Adipocyte (in vitro differentiated cells): ENCODE data around the gene LKAAEAR1.
A peak's percentile ranks its signal among the peaks of the same experiment; 100 is the strongest.

ENCODE experiments used
- DNase-seq: peaks from one replicate; pipeline ENCODE4 v3.0.0-alpha.2; 2015; ENCODE audit warnings: low read depth
- H3K27me3 ChIP-seq: replicated peaks from 2 replicates; pipeline ENCODE4 v1.7.0; 2013; ENCODE audit warnings: mild to moderate bottlenecking, low read length, moderate library complexity; ENCODE audit not compliant: control insufficient read depth, insufficient read depth
- H3K36me3 ChIP-seq: 2 replicates; pipeline ENCODE4 v1.7.0; 2013; ENCODE audit warnings: low read length, mild to moderate bottlenecking, moderate library complexity; ENCODE audit not compliant: control insufficient read depth, insufficient read depth, severe bottlenecking
- H3K4me1 ChIP-seq: 2 replicates; pipeline ENCODE4 v1.7.0; 2013; ENCODE audit warnings: mild to moderate bottlenecking, low read length, moderate library complexity; ENCODE audit not compliant: control insufficient read depth, insufficient read depth
- H3K4me3 ChIP-seq: 2 replicates; pipeline ENCODE4 v1.7.0; 2013; ENCODE audit warnings: mild to moderate bottlenecking, low read length, moderate library complexity
- H3K9ac ChIP-seq: 2 replicates; pipeline ENCODE4 v1.7.0; 2013; ENCODE audit warnings: mild to moderate bottlenecking, low read length, moderate library complexity
- H3K9me3 ChIP-seq: 2 replicates; pipeline ENCODE4 v1.7.0; 2013; ENCODE audit warnings: mild to moderate bottlenecking, low read length, moderate library complexity; ENCODE audit not compliant: control insufficient read depth

Gene LKAAEAR1

DNA sequence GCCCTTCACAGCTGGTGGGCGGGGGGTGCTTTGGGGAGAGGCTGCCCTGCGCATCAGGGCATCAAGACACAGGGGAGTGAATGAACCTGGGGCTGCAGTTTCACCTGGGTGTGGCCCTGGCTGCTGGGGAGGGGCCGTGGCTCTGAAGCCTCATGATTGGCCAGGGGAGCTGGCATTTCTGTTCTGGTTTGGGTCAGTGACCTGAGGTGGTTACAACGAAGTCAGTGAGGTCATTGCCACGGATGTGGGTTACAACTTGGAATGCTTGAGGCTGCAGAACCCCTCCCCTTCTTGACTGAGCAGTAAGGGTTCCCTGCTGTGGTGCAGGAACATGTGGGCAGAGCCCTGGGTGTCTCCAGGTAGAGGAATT is 18.2 kb downstream of the LKAAEAR1 start:
- H3K4me1 ChIP-seq: peaks cover 15% of the 10 kb centered on the region
- H3K4me3 ChIP-seq: no peak overlapping the region
- DNase-seq: no peak
- no peaks in the 10 kb centered on the region for H3K27me3 ChIP-seq
- H3K9me3 ChIP-seq: no peaks in the 10 kb centered on the region
- no peak overlapping the region for H3K9ac ChIP-seq
- H3K36me3 ChIP-seq: no peaks in the 10 kb centered on the region

DNA sequence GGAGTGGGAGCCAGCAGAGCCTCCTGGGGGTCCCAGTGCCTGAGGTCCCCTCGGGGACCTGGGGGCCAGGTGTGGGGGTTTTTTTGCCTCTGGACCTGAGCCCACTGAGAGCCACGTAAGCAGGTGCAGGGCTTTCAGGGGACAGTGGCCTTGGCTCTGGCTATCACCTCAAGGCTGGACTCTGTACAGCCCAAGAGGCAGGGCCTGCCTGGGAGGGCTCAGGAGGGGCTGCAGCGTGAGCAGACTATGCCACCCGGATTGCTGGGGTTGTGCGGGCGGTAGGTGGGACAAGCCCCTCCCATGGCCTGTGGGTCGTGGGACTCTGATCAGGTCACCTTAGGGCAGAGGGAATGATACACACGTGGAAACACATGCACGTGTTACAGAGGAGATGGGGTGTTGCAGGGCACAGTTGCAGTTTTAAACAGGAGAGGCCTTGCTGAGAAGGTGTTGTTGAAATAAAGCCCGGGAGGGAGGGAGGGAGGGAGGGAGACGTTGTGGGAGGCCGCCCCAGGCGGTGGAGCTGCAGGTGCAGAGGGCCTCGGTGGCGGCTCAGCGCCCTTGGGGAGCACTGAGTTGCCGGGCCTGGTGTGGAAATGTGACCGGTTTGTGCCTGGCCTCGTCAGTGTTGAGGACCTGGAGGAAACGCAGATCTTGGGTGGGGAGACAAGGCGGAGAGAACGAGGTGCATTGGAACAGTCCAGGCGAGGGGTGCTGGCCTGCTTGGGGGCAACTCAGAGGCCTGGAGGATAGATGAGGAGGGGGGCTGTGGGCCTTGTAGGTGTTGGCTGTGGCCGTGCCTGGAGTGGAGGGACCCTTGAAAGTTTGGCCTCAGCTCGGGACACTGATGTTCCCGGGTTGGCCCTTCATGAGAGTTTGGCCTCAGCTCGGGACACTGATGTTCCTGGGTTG is 18.9 kb downstream of the LKAAEAR1 start:
- Histone ChIP-seq H3K9me3 (no peaks in the 10 kb centered on the region), H3K36me3 (no peaks in the 10 kb centered on the region), H3K4me1 (peaks cover 15% of the 10 kb centered on the region), H3K4me3 (no peak overlapping the region), H3K27me3 (no peaks in the 10 kb centered on the region), H3K9ac (no peak overlapping the region)
- DNase-seq: no peak

DNA sequence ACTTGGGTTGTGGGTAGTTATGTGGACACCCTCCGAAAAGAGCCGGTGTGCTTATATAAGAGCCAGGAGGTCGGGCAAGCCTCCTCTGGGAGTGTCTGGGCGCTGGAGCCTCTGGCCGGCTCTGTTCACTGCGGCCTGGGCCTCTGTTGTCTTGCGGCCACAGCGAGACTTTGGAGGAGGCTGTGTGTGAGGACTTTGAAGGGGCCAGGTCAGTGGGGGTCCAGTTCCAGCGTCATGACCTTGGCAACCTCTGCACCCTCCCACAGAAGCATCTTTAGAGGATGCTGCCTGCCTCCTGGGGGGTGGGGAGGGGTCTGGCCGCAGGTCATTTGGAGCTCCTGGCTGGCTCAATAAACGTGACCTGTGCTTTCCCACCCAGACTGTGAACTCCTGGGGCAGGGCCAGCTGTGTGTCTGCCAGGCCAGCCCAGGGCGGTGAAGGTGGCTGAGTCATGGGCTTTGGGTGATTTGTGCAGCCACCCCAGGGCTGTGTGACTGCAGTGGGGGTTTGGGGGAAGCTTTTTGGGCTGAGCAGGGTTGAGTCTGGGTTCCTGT is 20.0 kb downstream of the LKAAEAR1 start:
- Histone ChIP-seq H3K9me3 (no peaks in the 10 kb centered on the region), H3K4me3 (peak overlapping the region; percentile 92), H3K4me1 (peaks cover 15% of the 10 kb centered on the region), H3K27me3 (no peaks in the 10 kb centered on the region), H3K36me3 (no peaks in the 10 kb centered on the region), H3K9ac (peak overlapping the region; percentile 92)
- DNase-seq: peak; percentile 67

DNA sequence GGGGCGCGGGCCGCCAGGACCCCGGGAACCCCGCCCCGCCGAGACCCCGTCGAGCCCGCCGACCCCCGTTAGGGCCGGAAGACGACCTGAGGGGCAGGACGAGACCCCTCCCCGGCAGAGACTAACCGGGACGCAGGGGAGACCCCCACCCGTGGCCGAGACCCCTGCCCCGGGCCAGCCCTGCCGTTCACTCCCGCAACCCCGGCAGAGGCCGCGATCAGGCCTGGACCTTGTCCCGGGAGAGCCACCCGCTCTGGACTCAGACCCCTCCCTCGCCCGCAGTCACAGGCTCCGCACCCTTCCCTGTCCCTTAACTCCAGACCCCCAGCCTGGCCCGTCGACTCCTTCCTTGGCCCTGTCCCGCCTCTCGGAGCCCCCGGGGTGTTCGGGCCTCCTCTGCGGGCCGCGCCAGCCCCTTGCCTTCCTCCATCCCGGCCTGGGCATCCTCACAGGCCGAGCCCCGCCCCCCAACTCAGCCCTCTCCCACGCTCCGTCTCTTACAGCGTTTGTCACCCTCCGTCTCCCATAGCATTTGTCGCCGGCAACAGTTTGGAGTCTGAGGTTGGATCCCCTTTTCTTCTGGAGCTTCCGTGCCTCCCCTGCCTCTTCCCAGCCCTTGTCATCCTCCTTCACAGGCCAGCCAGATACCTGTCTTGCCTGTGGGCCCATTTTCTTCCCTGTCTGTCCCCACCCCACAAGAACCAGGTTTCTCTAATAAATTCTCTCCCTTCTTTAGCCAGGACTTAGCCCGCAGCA is 20.6 kb downstream of the LKAAEAR1 start:
- H3K4me3 ChIP-seq: peak overlapping the region; percentile 92
- H3K9ac ChIP-seq: peak overlapping the region; percentile 92
- no peaks in the 10 kb centered on the region for H3K9me3 ChIP-seq
- H3K4me1 ChIP-seq: peaks cover 15% of the 10 kb centered on the region
- no peaks in the 10 kb centered on the region for H3K27me3 ChIP-seq
- DNase-seq: peak; percentile 68
- no peaks in the 10 kb centered on the region for H3K36me3 ChIP-seq

DNA sequence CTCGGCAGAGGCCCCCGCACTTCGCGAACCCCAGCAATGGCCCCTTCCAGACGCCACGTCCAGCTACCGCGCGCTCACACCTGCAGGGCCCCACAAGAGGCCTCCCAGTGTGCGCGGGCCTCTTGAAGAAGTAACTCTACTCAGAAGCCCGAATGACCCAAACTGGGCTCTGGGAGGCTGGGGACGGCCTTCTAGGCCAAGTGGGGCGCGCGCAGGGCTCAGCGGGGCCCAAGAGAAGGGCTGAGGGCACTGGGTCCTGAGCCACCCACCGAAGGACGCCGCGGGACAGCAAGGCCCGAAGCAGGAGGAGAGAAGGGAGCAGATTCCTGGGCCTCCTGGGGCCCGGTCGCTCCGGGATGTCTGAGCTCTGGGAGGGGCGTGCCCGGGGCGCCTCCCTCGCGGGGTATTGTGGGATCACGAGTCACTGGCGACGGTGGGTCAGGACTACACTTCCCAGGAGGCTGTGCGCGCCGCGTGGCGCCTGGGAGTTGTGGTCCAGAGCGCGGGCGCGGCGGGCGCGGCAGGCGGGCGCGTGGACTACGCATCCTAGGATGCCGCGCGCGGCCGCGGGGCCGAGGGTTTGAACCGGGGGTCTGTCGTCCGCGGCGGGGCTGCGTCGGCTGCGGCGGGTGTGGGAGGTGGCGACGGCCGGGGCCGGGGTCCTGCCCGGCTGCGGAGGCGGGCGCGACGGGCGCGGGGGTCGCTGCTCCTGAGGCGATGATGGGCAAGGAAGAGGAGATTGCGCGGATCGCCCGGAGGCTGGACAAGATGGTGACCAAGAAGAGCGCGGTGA is 21.4 kb downstream of the LKAAEAR1 start, which contains the start of gene TCEA2:
Gene TCEA2 (plus strand): TSS at position 603 of the 793 bp plus-strand sequence. CDS start 115 bp downstream, at position 718.
- peak; percentile 99 for DNase-seq
- Histone ChIP-seq H3K9ac (peak within 1 kb of the TSS; percentile 92), H3K4me1 (peaks cover 15% of the 10 kb centered on the region), H3K27me3 (no peaks in the 10 kb centered on the region), H3K36me3 (no peaks in the 10 kb centered on the region), H3K9me3 (no peaks in the 10 kb centered on the region), H3K4me3 (peak within 1 kb of the TSS; percentile 92)

DNA sequence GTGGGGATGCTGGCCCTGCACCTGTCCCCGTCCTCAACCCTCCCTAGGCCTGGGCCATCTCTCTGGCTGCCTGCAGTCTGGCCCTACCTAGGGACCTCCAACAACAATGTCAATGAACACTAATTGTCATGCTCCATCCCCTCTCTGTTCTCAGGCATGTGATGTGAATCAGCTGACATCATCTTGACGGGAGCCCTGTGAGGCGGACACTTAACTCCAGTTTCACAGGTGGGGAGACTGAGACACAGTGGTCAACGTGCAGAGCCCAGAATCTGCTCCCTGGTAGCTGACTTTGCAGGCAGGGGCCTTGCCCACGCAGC is 22.0 kb downstream of the LKAAEAR1 start:
- Histone ChIP-seq H3K4me3 (peak overlapping the region; percentile 92), H3K36me3 (no peaks in the 10 kb centered on the region), H3K9ac (peak overlapping the region; percentile 92), H3K27me3 (no peaks in the 10 kb centered on the region), H3K4me1 (peaks cover 16% of the 10 kb centered on the region), H3K9me3 (no peaks in the 10 kb centered on the region)
- DNase-seq: no peak

DNA sequence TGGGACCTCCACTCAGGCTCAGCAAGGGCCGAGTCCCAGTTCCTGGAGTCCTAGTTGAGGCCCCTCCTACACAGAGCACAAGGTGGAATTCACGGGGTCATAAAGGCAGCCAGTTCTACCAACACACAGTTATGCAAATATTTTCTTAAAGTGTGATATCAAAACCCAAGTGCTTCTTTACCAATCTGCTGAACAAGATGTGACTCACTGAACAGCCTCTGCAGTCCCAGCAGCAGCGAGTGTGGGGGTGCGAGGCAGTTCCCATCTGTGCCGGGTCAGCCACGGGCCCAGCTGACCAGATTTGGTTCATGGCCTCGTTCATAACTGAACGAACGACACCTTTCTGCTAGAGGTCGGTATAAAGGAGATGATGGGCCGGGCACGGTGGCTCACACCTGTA is 25.7 kb downstream of the LKAAEAR1 start:
- no peak overlapping the region for H3K9ac ChIP-seq
- peaks cover 12% of the 10 kb centered on the region for H3K27me3 ChIP-seq
- no peak for DNase-seq
- no peak overlapping the region for H3K4me3 ChIP-seq
- H3K4me1 ChIP-seq: peaks cover 30% of the 10 kb centered on the region
- no peaks in the 10 kb centered on the region for H3K9me3 ChIP-seq
- no peaks in the 10 kb centered on the region for H3K36me3 ChIP-seq

DNA sequence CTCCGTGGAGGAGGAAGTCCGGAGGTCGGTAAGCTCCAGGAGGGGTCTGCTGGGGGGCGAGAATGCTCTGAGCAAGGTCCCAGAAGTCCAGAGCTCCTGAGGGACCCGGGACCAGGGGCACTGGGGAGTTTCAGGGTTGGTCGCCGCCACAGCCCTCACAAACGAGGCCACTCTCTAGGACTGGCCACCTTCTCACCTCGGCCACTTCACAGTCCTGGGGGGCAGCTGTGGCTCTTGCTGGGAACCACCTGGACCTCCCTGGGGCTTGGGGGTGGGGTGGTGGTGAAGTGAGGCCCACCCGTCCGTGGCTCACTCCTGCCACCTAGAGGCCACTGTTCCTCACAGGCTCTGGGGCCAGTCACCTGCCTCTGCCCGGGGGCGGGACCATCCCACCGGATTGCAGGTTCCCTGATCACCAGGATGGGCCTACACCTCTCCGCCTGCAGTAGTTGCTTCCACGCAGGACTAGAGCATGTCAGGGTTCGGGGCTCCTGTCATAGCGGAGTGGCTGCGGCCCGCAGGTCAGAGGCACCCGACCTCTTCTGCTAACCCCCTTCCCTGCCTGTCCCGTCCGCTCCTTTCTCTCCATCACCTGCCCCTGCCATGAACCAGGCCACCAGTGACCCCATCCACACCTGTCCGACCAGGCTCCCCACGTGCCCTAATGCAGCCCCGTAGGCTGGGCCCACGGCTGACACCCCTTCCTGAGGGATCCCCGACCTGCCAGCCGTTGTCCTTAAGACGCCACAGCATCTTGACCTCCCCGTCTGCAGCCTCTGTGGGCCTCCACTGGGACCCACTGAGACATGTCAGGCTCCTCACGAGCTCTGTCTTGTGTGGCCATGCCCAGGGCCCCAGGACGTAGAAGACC is 26.3 kb downstream of the LKAAEAR1 start:
- Histone ChIP-seq H3K36me3 (no peaks in the 10 kb centered on the region), H3K4me3 (no peak overlapping the region), H3K27me3 (peaks cover 19% of the 10 kb centered on the region), H3K9me3 (no peaks in the 10 kb centered on the region), H3K9ac (no peak overlapping the region), H3K4me1 (peaks cover 30% of the 10 kb centered on the region)
- peak; percentile 85 for DNase-seq

DNA sequence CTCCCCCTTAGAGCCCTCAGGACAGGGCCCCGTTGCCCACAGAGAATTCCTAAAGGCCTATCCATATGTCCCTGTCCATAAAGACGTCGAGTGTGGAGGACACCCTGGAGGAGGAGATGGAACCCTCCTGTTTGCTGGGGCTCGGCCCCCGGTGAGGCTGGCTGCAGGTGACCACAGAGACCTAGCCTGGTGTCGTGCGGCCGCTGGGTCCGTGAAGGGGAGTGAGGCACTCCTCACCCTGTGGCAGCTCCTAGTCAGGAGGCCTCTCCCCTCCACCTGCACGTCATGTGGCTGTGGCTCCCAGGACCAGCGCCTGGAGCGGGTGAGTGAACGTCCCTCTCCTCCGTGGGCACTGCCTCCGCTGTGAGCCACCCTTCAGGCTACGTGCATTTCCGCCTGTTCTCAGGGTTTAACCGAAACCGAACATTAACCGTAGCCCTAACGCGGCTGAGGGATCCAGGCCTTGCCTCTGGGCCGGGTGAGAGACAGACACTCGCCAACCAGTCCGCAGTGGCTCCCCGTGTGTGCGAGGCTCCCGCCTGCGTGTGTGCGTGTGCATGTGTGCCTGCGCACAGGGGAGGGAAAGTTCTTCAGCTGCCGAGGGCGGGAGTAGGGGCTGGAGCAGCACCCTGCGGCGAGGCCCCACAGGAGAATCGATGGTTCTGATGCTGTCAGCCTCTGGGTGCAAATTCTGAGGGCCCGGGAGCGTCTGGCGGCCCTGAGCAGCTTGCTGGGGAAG is 27.1 kb downstream of the LKAAEAR1 start:
- H3K9ac ChIP-seq: no peak overlapping the region
- H3K27me3 ChIP-seq: peaks cover 25% of the 10 kb centered on the region
- no peak overlapping the region for H3K4me3 ChIP-seq
- no peak for DNase-seq
- H3K9me3 ChIP-seq: no peaks in the 10 kb centered on the region
- peaks cover 26% of the 10 kb centered on the region for H3K4me1 ChIP-seq
- no peaks in the 10 kb centered on the region for H3K36me3 ChIP-seq

DNA sequence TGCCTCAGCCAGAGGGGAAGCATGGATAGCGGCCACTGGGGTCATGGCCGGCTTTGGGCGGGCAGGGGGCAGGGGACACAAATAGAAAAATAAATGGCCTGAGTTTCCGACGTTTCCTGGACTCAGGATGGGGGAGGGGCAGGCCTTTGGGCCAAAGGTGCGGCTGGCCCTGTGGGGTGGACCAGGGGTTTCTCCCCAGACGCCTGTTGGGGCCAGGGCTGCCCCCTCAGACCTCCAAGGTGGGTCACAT is 27.6 kb downstream of the LKAAEAR1 start:
- H3K9ac ChIP-seq: no peak overlapping the region
- no peaks in the 10 kb centered on the region for H3K9me3 ChIP-seq
- H3K4me3 ChIP-seq: no peak overlapping the region
- no peak for DNase-seq
- H3K4me1 ChIP-seq: peaks cover 26% of the 10 kb centered on the region
- H3K27me3 ChIP-seq: peaks cover 30% of the 10 kb centered on the region
- no peaks in the 10 kb centered on the region for H3K36me3 ChIP-seq
